Measurements from ENCODE around the gene DPH2.

The DPH2 gene

GRCh38 chr1:44000122-44000665 lies 30.4 kb downstream of the DPH2 start:
- no peak for DNase-seq (ENCODE audit: low read depth in 2 of 2)

- no peak for DNase-seq (ENCODE audit: low read depth in 2 of 2)
Observed at GRCh38 chr1:44002165-44002564, 32.4 kb downstream of the DPH2 start.

- no peak for DNase-seq (ENCODE audit: low read depth in 2 of 2)
Observed at GRCh38 chr1:44002606-44003157, 32.9 kb downstream of the DPH2 start.

GRCh38 chr1:44008259-44008658 lies 38.4 kb downstream of the DPH2 start:
- no peak for DNase-seq (ENCODE audit: low read depth in 2 of 2)

GRCh38 chr1:44010935-44011471 lies 41.2 kb downstream of the DPH2 start:
- DNase-seq (ENCODE audit: low read depth in 2 of 2) = no peak

GRCh38 chr1:44012404-44012803 lies 42.6 kb downstream of the DPH2 start:
- DNase-seq (ENCODE audit: low read depth in 2 of 2) = no peak

GRCh38 chr1:44012941-44013609 lies 43.3 kb downstream of the DPH2 start:
- no peak for DNase-seq (ENCODE audit: low read depth in 2 of 2)

GRCh38 chr1:44013949-44014348 lies 44.1 kb downstream of the DPH2 start:
- DNase-seq (ENCODE audit: low read depth in 2 of 2) = no peak

- DNase-seq (ENCODE audit: low read depth in 2 of 2) = no peak
Observed at GRCh38 chr1:44014365-44015104, 44.7 kb downstream of the DPH2 start.

- no peak for DNase-seq (ENCODE audit: low read depth in 2 of 2)
Observed at GRCh38 chr1:44015206-44015605, 45.4 kb downstream of the DPH2 start.

GRCh38 chr1:44016041-44016889 lies 46.5 kb downstream of the DPH2 start:
- no peak for DNase-seq (ENCODE audit: low read depth in 2 of 2)

GRCh38 chr1:44016890-44017400 lies 47.1 kb downstream of the DPH2 start:
- DNase-seq (ENCODE audit: low read depth in 2 of 2) = no peak

GRCh38 chr1:44019466-44019948 lies 49.7 kb downstream of the DPH2 start:
- no peak for DNase-seq (ENCODE audit: low read depth in 2 of 2)

GRCh38 chr1:44020464-44020863 lies 50.7 kb downstream of the DPH2 start:
- DNase-seq (ENCODE audit: low read depth in 2 of 2) = no peak

GRCh38 chr1:44021156-44021555 lies 51.3 kb downstream of the DPH2 start:
- no peak for DNase-seq (ENCODE audit: low read depth in 2 of 2)

- no peak for DNase-seq (ENCODE audit: low read depth in 2 of 2)
Observed at GRCh38 chr1:44021581-44022321, 51.9 kb downstream of the DPH2 start.
